DOHH2 (cell line): ENCODE data around the gene DNAH7.

Experiments used
- H3F3A ChIP-seq: fragments of 200-600 bp; sonication (generic), shearing (Covaris generic); 2 replicates; pipeline ENCODE4 v1.6.0; 2016; ENCODE audit warnings: antibody characterized with exemption, mild to moderate bottlenecking; ENCODE audit not compliant: control insufficient read depth, insufficient read depth
- H3K27ac ChIP-seq: fragments of 200-600 bp; sonication (generic); 2 replicates; pipeline ENCODE4 v1.5.1; 2014; ENCODE audit warnings: low read depth, mild to moderate bottlenecking, low read length, moderate library complexity
- H3K27me3 ChIP-seq: fragments of 200-600 bp; sonication (generic); 2 replicates; pipeline ENCODE4 v1.6.1; 2014; ENCODE audit warnings: mild to moderate bottlenecking, low read length, mixed read lengths; ENCODE audit not compliant: control insufficient read depth
- H3K36me3 ChIP-seq: fragments of 200-600 bp; sonication (generic); 2 replicates; pipeline ENCODE4 v1.6.1; 2014; ENCODE audit warnings: mild to moderate bottlenecking, low read length, moderate library complexity, mixed read lengths; ENCODE audit not compliant: control insufficient read depth
- H3K4me1 ChIP-seq: fragments of 200-600 bp; sonication (generic); 2 replicates; pipeline ENCODE4 v1.6.1; 2014; ENCODE audit warnings: mild to moderate bottlenecking, low read length, mixed read lengths; ENCODE audit not compliant: control insufficient read depth
- H3K4me2 ChIP-seq: fragments of 200-600 bp; sonication (generic); 2 replicates; pipeline ENCODE4 v1.6.0; 2014; ENCODE audit warnings: mild to moderate bottlenecking, low read length, moderate library complexity
- H3K4me3 ChIP-seq: fragments of 200-600 bp; sonication (generic); 2 replicates; pipeline ENCODE4 v1.5.1; 2014; ENCODE audit warnings: mild to moderate bottlenecking, low read length, mixed read lengths
- H3K79me2 ChIP-seq: fragments of 200-600 bp; sonication (generic); 2 replicates; pipeline ENCODE4 v1.6.1; 2014; ENCODE audit warnings: mild to moderate bottlenecking, low read length, mixed read lengths; ENCODE audit not compliant: control insufficient read depth
- H3K9me2 ChIP-seq: fragments of 200-600 bp; sonication (generic); replicated peaks from 2 replicates; pipeline ENCODE4 v1.6.1; 2014; ENCODE audit warnings: mild to moderate bottlenecking, low read length, mixed read lengths; ENCODE audit not compliant: control insufficient read depth
- H3K9me3 ChIP-seq: fragments of 200-600 bp; sonication (generic); 2 replicates; pipeline ENCODE4 v1.6.1; 2014; ENCODE audit warnings: antibody characterized with exemption, low read length, mixed read lengths; ENCODE audit not compliant: control insufficient read depth, insufficient read depth
- H4K20me1 ChIP-seq: fragments of 200-600 bp; sonication (generic); 2 replicates; pipeline ENCODE4 v1.6.0; 2014; ENCODE audit warnings: low read depth, mild to moderate bottlenecking, antibody characterized with exemption, low read length, moderate library complexity; ENCODE audit not compliant: control insufficient read depth, insufficient read depth
- CTCF ChIP-seq: fragments of 200-600 bp; sonication (generic); IDR thresholded peaks from one replicate; pipeline ENCODE4 v1.5.1; 2014; ENCODE audit warnings: antibody characterized with exemption, mild to moderate bottlenecking, low read depth, low read length; ENCODE audit not compliant: poor library complexity, severe bottlenecking
- EZH2phosphoT487 ChIP-seq: fragments of 200-600 bp; sonication (generic); IDR thresholded peaks from 2 replicates; pipeline ENCODE4 v1.6.1; 2017; ENCODE audit warnings: borderline replicate concordance, mild to moderate bottlenecking, antibody characterized with exemption, low read length, moderate library complexity, mixed read lengths

The DNAH7 gene

GRCh38 chr2:196080526-196080925 lies 11.9 kb upstream of the DNAH7 start:
- H3K4me2 ChIP-seq: no peak overlapping the region
- no peaks in the 10 kb centered on the region for H3K27me3 ChIP-seq
- no peaks in the 10 kb centered on the region for H3K36me3 ChIP-seq
- H3K9me2 ChIP-seq: no peaks in the 10 kb centered on the region
- no peaks in the 10 kb centered on the region for H3K79me2 ChIP-seq
- H3F3A ChIP-seq: no peaks in the 10 kb centered on the region
- no peak overlapping the region for H3K27ac ChIP-seq
- peaks cover 18% of the 10 kb centered on the region for H3K4me1 ChIP-seq
- peaks cover 14% of the 10 kb centered on the region; the same call in 1 of the 2 replicates for H3K9me3 ChIP-seq
- H3K4me3 ChIP-seq: no peak overlapping the region
- no peaks in the 10 kb centered on the region for H4K20me1 ChIP-seq
- TF ChIP-seq EZH2phosphoT487 (no peak), CTCF (no peak)

DNA sequence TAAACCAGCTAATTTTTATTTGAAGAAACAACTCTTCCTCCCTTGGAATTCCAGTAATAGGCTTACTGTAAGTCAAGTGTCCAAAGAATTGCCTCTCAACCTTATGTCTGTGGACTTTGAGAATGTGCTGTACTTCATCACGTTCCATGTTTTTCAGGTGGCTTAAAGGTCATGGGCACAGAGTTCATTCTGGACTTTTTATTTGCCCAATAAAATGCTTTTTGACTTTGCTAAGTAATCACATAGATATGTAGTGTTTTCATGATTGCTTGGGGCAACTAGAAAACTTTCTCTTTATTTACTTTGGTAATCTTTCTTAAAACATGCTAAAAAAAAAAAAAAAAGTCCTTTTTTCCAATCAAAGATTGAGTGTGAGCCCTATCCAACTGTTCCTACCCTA lies 10.4 kb upstream of the DNAH7 start:
- Histone ChIP-seq H3K36me3 (no peaks in the 10 kb centered on the region), H3K4me2 (no peak overlapping the region), H4K20me1 (no peaks in the 10 kb centered on the region), H3K4me1 (peaks cover 18% of the 10 kb centered on the region), H3K4me3 (no peak overlapping the region), H3K27ac (no peak overlapping the region), H3K79me2 (no peaks in the 10 kb centered on the region), H3K9me3 (peaks cover 14% of the 10 kb centered on the region; the same call in 1 of the 2 replicates), H3F3A (no peaks in the 10 kb centered on the region), H3K27me3 (no peaks in the 10 kb centered on the region), H3K9me2 (no peaks in the 10 kb centered on the region)
- TF ChIP-seq CTCF (no peak), EZH2phosphoT487 (no peak)

GRCh38 chr2:196077821-196078220 lies 9.2 kb upstream of the DNAH7 start:
- peaks cover 5% of the 10 kb centered on the region; the same call in 1 of the 2 replicates for H3K9me3 ChIP-seq
- TF ChIP-seq CTCF (no peak), EZH2phosphoT487 (no peak)
- H3K27me3 ChIP-seq: peaks cover 5% of the 10 kb centered on the region
- H3K9me2 ChIP-seq: no peaks in the 10 kb centered on the region
- H4K20me1 ChIP-seq: no peaks in the 10 kb centered on the region
- H3K4me1 ChIP-seq: peaks cover 18% of the 10 kb centered on the region
- no peak overlapping the region for H3K4me2 ChIP-seq
- no peak overlapping the region for H3K4me3 ChIP-seq
- H3F3A ChIP-seq: no peaks in the 10 kb centered on the region
- H3K79me2 ChIP-seq: no peaks in the 10 kb centered on the region
- H3K27ac ChIP-seq: no peak overlapping the region
- no peaks in the 10 kb centered on the region for H3K36me3 ChIP-seq
